ENCODE results near the gene CNTROB. TPM values are rescaled to one million over a fixed set of nuclear protein-coding genes. Genes with fewer than 3 reads are reported as not detected.

Gene CNTROB
- total RNA-seq, 1 donor from 2014 or later, result 44.9 TPM

GRCh38 chr17:7893187-7893880, 38.7 kb upstream of the CNTROB start:
- DNase-seq (ENCODE audit: low read depth), result no peak
- TF ChIP-seq CTCF (conservative IDR thresholded peaks at IDR 0.05; ENCODE audit: low read depth, low read length), result no peak

DNA sequence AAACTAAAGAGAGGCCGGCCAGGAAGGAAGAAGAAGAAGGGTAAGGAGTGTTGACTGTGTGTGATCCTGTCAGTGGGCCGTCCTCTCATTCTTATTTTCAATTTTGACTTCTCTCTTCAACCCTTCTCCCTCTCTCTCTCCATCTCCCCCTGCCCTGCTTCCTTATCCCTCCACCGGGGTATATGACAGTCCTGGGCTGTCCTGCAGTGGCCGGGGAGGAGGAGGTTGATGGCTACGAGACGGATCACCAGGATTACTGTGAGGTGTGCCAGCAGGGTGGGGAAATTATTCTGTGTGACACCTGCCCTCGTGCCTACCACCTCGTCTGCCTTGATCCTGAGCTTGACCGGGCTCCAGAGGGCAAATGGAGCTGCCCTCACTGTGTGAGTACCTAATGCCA, 37.8 kb upstream of the CNTROB start:
- no peak overlapping the region for H3K4me3 ChIP-seq (ENCODE audit: low read depth, low read length)
- no peak for DNase-seq (ENCODE audit: low read depth)
- no peak for TF ChIP-seq CTCF (conservative IDR thresholded peaks at IDR 0.05; ENCODE audit: low read depth, low read length)

More at GRCh38 chr17:7893187-7893880, 38.7 kb upstream of the CNTROB start:
- no peak overlapping the region for H3K4me3 ChIP-seq (ENCODE audit: low read depth, low read length)

GRCh38 chr17:7894866-7895265, 37.1 kb upstream of the CNTROB start:
- no peak for TF ChIP-seq CTCF (conservative IDR thresholded peaks at IDR 0.05; ENCODE audit: low read depth, low read length)
- no peak overlapping the region for H3K4me3 ChIP-seq (ENCODE audit: low read depth, low read length)
- no peak for DNase-seq (ENCODE audit: low read depth)

DNA sequence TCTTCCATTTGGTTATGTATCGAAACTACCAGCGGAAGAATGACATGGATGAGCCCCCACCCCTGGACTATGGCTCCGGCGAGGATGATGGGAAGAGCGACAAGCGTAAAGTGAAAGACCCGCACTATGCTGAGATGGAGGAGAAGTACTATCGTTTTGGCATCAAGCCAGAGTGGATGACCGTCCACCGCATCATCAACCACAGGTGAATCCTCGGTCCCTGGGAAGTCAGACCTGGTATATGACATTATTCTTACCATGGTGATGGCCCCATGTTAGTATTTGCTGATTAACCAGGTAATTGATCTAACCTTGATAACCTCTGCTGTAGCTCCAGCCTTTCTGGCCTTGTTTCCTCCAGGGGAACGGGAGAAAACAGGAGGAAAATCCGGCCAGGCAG, 34.9 kb upstream of the CNTROB start:
- TF ChIP-seq CTCF (conservative IDR thresholded peaks at IDR 0.05; ENCODE audit: low read depth, low read length), result no peak
- no peak overlapping the region for H3K4me3 ChIP-seq (ENCODE audit: low read depth, low read length)
- DNase-seq (ENCODE audit: low read depth), result no peak

DNA sequence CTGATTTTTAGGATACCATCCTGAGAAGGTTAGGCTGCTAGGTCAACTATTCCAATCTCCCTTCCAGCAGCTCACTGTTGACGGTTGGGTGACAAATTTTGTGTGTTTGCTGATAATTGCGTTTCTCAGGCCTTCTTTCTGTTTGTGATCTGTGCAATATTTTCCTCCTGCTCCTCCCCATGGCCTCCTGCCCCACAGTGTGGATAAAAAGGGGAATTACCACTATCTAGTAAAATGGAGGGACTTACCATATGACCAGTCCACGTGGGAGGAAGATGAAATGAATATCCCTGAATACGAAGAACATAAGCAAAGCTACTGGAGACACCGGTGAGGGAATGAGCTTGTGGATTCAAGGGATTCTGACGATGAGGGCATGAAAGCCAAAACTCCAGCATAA, 34.2 kb upstream of the CNTROB start:
- DNase-seq (ENCODE audit: low read depth), result no peak
- H3K4me3 ChIP-seq (ENCODE audit: low read depth, low read length), result no peak overlapping the region
- TF ChIP-seq CTCF (conservative IDR thresholded peaks at IDR 0.05; ENCODE audit: low read depth, low read length), result peak; percentile 66

DNA sequence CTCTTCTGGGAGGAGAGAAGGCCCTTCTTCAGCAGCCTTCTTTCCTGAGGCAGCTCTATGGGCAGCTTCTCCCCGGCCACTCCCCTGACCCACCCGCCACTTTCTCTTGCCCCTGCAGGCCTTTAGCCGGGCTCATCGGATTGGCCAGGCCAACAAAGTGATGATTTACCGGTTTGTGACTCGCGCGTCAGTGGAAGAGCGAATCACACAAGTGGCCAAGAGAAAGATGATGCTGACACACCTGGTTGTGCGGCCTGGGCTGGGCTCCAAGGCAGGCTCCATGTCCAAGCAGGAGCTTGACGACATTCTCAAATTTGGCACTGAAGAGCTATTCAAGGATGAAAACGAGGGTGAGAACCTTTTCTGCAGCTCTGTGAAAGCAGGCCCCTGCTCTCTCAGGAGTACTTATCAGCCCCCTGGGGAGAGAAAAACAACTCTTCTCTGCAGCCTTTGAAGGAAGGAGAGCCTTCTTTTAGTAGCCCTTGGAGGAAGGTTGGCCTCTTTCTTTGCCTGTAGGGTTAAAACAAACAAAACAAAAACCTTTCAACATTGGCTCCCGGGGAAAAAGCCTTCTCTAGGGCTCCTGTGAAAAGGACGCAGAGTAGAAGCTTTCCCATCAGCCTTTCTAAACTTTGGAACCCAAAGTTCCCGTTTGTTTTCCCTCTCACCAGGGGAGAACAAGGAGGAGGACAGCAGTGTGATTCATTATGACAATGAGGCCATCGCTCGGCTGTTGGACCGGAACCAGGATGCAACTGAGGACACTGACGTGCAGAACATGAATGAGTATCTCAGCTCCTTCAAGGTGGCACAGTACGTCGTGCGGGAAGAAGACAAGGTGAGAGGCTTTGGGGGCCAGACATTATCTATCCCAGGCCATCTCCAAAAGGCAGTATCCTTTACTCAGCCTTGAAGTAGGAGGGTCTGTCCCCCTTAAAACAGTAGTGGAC, 28.6 kb upstream of the CNTROB start:
- no peak for DNase-seq (ENCODE audit: low read depth)
- no peak for TF ChIP-seq CTCF (conservative IDR thresholded peaks at IDR 0.05; ENCODE audit: low read depth, low read length)
- H3K4me3 ChIP-seq (ENCODE audit: low read depth, low read length), result no peak overlapping the region
